ENCODE results near the gene ZDHHC14.
"Not testable (repeated sequence)": the region's sequence is repeated elsewhere in the genome, so short reads cannot be mapped to it uniquely, and the experiment has no call there.

ZDHHC14 gene

GRCh38 chr6:157677235-157677634 is 296.2 kb downstream of the ZDHHC14 start:
- no peak for DNase-seq

GRCh38 chr6:157679605-157680580 is 298.9 kb downstream of the ZDHHC14 start:
- no peak for DNase-seq

- DNase-seq = no peak
These were observed 300.2 kb downstream of the ZDHHC14 start for GRCh38 chr6:157681041-157681650.

- no peak for DNase-seq
These were observed 302.0 kb downstream of the ZDHHC14 start for GRCh38 chr6:157682856-157683481.

- DNase-seq = no peak
These were observed 302.7 kb downstream of the ZDHHC14 start for GRCh38 chr6:157683707-157684106.

- no peak for DNase-seq
These were observed 303.8 kb downstream of the ZDHHC14 start for GRCh38 chr6:157684620-157685299.

- DNase-seq = no peak
These were observed 304.7 kb downstream of the ZDHHC14 start for GRCh38 chr6:157685596-157686280.

GRCh38 chr6:157688275-157688959 is 307.4 kb downstream of the ZDHHC14 start:
- no peak for DNase-seq

- DNase-seq = no peak
These were observed 308.1 kb downstream of the ZDHHC14 start for GRCh38 chr6:157688960-157689599.

GRCh38 chr6:157689875-157690274 is 308.9 kb downstream of the ZDHHC14 start:
- DNase-seq = no peak

- no peak for DNase-seq
These were observed 309.6 kb downstream of the ZDHHC14 start for GRCh38 chr6:157690441-157691210.

GRCh38 chr6:157691621-157692020 is 310.6 kb downstream of the ZDHHC14 start:
- DNase-seq = not testable (repeated sequence)

- no peak for DNase-seq
These were observed 312.9 kb downstream of the ZDHHC14 start for GRCh38 chr6:157693867-157694266.

- DNase-seq = no peak
These were observed 314.5 kb downstream of the ZDHHC14 start for GRCh38 chr6:157695301-157696040.

GRCh38 chr6:157699777-157700636 is 319.0 kb downstream of the ZDHHC14 start:
- DNase-seq = no peak

- DNase-seq = not testable (repeated sequence)
These were observed 325.4 kb downstream of the ZDHHC14 start for GRCh38 chr6:157706351-157706750.

GRCh38 chr6:157706883-157707282 is 325.9 kb downstream of the ZDHHC14 start:
- DNase-seq = no peak

- DNase-seq = no peak
These were observed 326.6 kb downstream of the ZDHHC14 start for GRCh38 chr6:157707576-157707975.

- no peak for DNase-seq
These were observed 327.2 kb downstream of the ZDHHC14 start for GRCh38 chr6:157708239-157708638.
